Measurements from ENCODE around the gene SMG6. TPM values are rescaled to one million over a fixed set of nuclear protein-coding genes. Genes with fewer than 3 reads are reported as not detected.
"Not testable (repeated sequence)": the region's sequence is repeated elsewhere in the genome, so short reads cannot be mapped to it uniquely, and the experiment has no call there.

The SMG6 gene
- total and polyA plus RNA-seq, 8 donors, result 17.0 to 102 (median 24.4) TPM

- WGBS, 5 donors, result 84 to 96% (median 91%) methylated on average over 3 of the region's 3 CpGs
- no peaks in the 10 kb centered on the region for H3K4me1 ChIP-seq
- no peak for TF ChIP-seq EP300 (IDR thresholded peaks at IDR 0.05)
- no peak for TF ChIP-seq POLR2AphosphoS5 (IDR thresholded peaks at IDR 0.05)
- TF ChIP-seq CTCF (IDR thresholded peaks at IDR 0.05), result no peak
- TF ChIP-seq POLR2A (IDR thresholded peaks at IDR 0.05), result no peak
- H3K36me3 ChIP-seq, result peaks cover 3 to 42% (median 28%) of the 10 kb centered on the region in 4 donors
- no peak overlapping the region for H3K4me3 ChIP-seq
- no peaks in the 10 kb centered on the region for H3K27me3 ChIP-seq
- no peak overlapping the region for H3K27ac ChIP-seq
- no peaks in the 10 kb centered on the region for H3K9me3 ChIP-seq
- no peak for DNase-seq
- intact Hi-C loops (cut with DNase I; ENCODE audit: low total_unique reads), result no loop called here
Measured at GRCh38 chr17:2317796-2318195, 14.2 kb upstream of the SMG6 start.

- peaks cover 0 to 33% (median 19%) of the 10 kb centered on the region in 4 donors for H3K36me3 ChIP-seq
- H3K4me3 ChIP-seq; H3K9me3 ChIP-seq; H3K27me3 ChIP-seq; DNase-seq; H3K27ac ChIP-seq; H3K4me1 ChIP-seq; intact Hi-C loops (cut with DNase I; ENCODE audit: low total_unique reads): not testable (repeated sequence)
- 82 to 87% (median 84%) methylated on average over 7 of the region's 7 CpGs for WGBS, 5 donors
Measured at GRCh38 chr17:2316916-2317205, 13.3 kb upstream of the SMG6 start.

GRCh38 chr17:2312736-2313135 lies 9.2 kb upstream of the SMG6 start:
- DNase-seq, result no peak
- no peaks in the 10 kb centered on the region for H3K27me3 ChIP-seq
- H3K9me3 ChIP-seq, result no peaks in the 10 kb centered on the region
- peaks cover 0 to 10% (median 5%) of the 10 kb centered on the region in 4 donors for H3K4me1 ChIP-seq
- intact Hi-C loops (cut with DNase I; ENCODE audit: low total_unique reads), result no loop called here
- TF ChIP-seq POLR2A (IDR thresholded peaks at IDR 0.05), result no peak
- no peak for TF ChIP-seq POLR2AphosphoS5 (IDR thresholded peaks at IDR 0.05)
- TF ChIP-seq EP300 (IDR thresholded peaks at IDR 0.05), result no peak
- TF ChIP-seq CTCF (IDR thresholded peaks at IDR 0.05), result no peak
- no peak overlapping the region for H3K4me3 ChIP-seq
- no peak overlapping the region for H3K27ac ChIP-seq
- H3K36me3 ChIP-seq, result peaks cover 0 to 6% (median 2%) of the 10 kb centered on the region in 4 donors
- 90 to 99% (median 97%) methylated on average over 5 of the region's 5 CpGs for WGBS, 5 donors

GRCh38 chr17:2309338-2310154 lies 6.0 kb upstream of the SMG6 start:
- no peak for DNase-seq
- Histone ChIP-seq H3K36me3 (peaks cover 0 to 5% (median 0%) of the 10 kb centered on the region in 4 donors), H3K4me1 (peaks cover 0 to 17% (median 11%) of the 10 kb centered on the region in 4 donors), H3K27ac (no peak overlapping the region), H3K9me3 (no peaks in the 10 kb centered on the region), H3K27me3 (no peaks in the 10 kb centered on the region), H3K4me3 (no peak overlapping the region)
- WGBS, 5 donors, result 60 to 65% (median 61%) methylated on average over 6 of the region's 6 CpGs
- intact Hi-C loops (cut with DNase I; ENCODE audit: low total_unique reads), result no loop called here
- TF ChIP-seq POLR2AphosphoS5 (IDR thresholded peaks at IDR 0.05) (no peak), POLR2A (IDR thresholded peaks at IDR 0.05) (no peak), EP300 (IDR thresholded peaks at IDR 0.05) (no peak), CTCF (IDR thresholded peaks at IDR 0.05) (no peak)

GRCh38 chr17:2304931-2305330 lies 1.3 kb upstream of the SMG6 start:
- WGBS, 5 donors, result 86 to 94% (median 92%) methylated on average over 4 of the region's 4 CpGs
- intact Hi-C loops (cut with DNase I; ENCODE audit: low total_unique reads), result no loop called here

More at GRCh38 chr17:2304931-2305330, 1.3 kb upstream of the SMG6 start:
- TF ChIP-seq POLR2A (IDR thresholded peaks at IDR 0.05) (no peak), POLR2AphosphoS5 (IDR thresholded peaks at IDR 0.05) (no peak), CTCF (IDR thresholded peaks at IDR 0.05) (no peak), EP300 (IDR thresholded peaks at IDR 0.05) (no peak)
- H3K4me1 ChIP-seq, result peaks cover 19 to 47% (median 36%) of the 10 kb centered on the region in 4 donors
- DNase-seq, result no peak
- H3K27me3 ChIP-seq, result no peaks in the 10 kb centered on the region
- H3K4me3 ChIP-seq, result no peak overlapping the region
- H3K27ac ChIP-seq, result no peak overlapping the region
- peaks cover 0 to 6% (median 5%) of the 10 kb centered on the region in 4 donors for H3K36me3 ChIP-seq
- H3K9me3 ChIP-seq, result no peaks in the 10 kb centered on the region
